Hepatocyte (in vitro differentiated cells): ENCODE results near the gene C12orf43. TPM values are rescaled to one million over a fixed set of nuclear protein-coding genes. Genes with fewer than 3 reads are reported as not detected.
A peak's percentile ranks its signal among the peaks of the same experiment; 100 is the strongest.

Source experiments
- DNase-seq: peaks from one replicate; pipeline ENCODE4 v3.0.0-alpha.2; 2016; ENCODE audit warnings: low spot score
- H2AFZ ChIP-seq: fragments of 200-600 bp; sonication (generic); 2 replicates; pipeline ENCODE4 v1.6.0; 2016; ENCODE audit warnings: antibody characterized with exemption, mild to moderate bottlenecking
- H3K27ac ChIP-seq: fragments of 200-600 bp; sonication (generic); 2 replicates; pipeline ENCODE4 v1.5.1; 2016; ENCODE audit warnings: mild to moderate bottlenecking
- H3K27me3 ChIP-seq: fragments of 200-600 bp; sonication (generic); 2 replicates; pipeline ENCODE4 v1.6.1; 2016
- H3K36me3 ChIP-seq: fragments of 200-600 bp; sonication (generic); replicated peaks from 2 replicates; pipeline ENCODE4 v1.5.1; 2016; ENCODE audit warnings: low read depth; ENCODE audit not compliant: insufficient read depth
- H3K4me1 ChIP-seq: fragments of 200-600 bp; sonication (generic); 2 replicates; pipeline ENCODE4 v1.5.1; 2016; ENCODE audit warnings: mild to moderate bottlenecking, moderate library complexity; ENCODE audit not compliant: insufficient read depth
- H3K4me2 ChIP-seq: fragments of 200-600 bp; sonication (generic); 2 replicates; pipeline ENCODE4 v1.6.0; 2016
- H3K4me3 ChIP-seq: fragments of 200-600 bp; sonication (generic); 2 replicates; pipeline ENCODE4 v1.5.1; 2016; ENCODE audit warnings: mild to moderate bottlenecking
- H3K79me2 ChIP-seq: fragments of 200-600 bp; sonication (generic); 2 replicates; pipeline ENCODE4 v1.6.0; 2017; ENCODE audit warnings: mild to moderate bottlenecking
- H3K9me2 ChIP-seq: fragments of 200-600 bp; sonication (generic); replicated peaks from 2 replicates; pipeline ENCODE4 v1.6.0; 2017; ENCODE audit warnings: mild to moderate bottlenecking; ENCODE audit not compliant: insufficient read depth
- H3K9me3 ChIP-seq: fragments of 200-600 bp; sonication (generic); 2 replicates; pipeline ENCODE4 v1.5.1; 2016; ENCODE audit warnings: low read depth, mild to moderate bottlenecking
- H4K20me1 ChIP-seq: fragments of 200-600 bp; sonication (generic); 2 replicates; pipeline ENCODE4 v1.6.0; 2016; ENCODE audit warnings: mild to moderate bottlenecking; ENCODE audit not compliant: insufficient read depth, poor library complexity, severe bottlenecking
- CTCF ChIP-seq: fragments of 200-600 bp; sonication (generic); IDR thresholded peaks from 2 replicates; pipeline ENCODE4 v1.5.1; 2016; ENCODE audit warnings: antibody characterized with exemption, mild to moderate bottlenecking; ENCODE audit not compliant: poor library complexity
- EZH2 ChIP-seq: fragments of 200-600 bp; sonication (generic); IDR thresholded peaks from 2 replicates; pipeline ENCODE4 v1.6.1; 2016; ENCODE audit warnings: antibody characterized with exemption, mild to moderate bottlenecking, borderline replicate concordance
- EZH2phosphoT487 ChIP-seq: fragments of 200-600 bp; sonication (generic); IDR thresholded peaks from one replicate; pipeline ENCODE4 v1.6.1; 2018; ENCODE audit warnings: antibody characterized with exemption, mild to moderate bottlenecking, low read depth, moderate library complexity; ENCODE audit not compliant: unreplicated experiment, severe bottlenecking
- WGBS: methylation state at CpG from one replicate; pipeline ENCODE4 v1.1.6; 2016; ENCODE audit warnings: low lambda C conversion rate; ENCODE audit errors: missing lambda C conversion rate; 5-methylcytosine and 5-hydroxymethylcytosine counted together
- polyA plus RNA-seq: library from polyadenylated mRNA; unstranded; fragments of >200 nt; fragmentation: Nextera tagmentation; extraction: Ambion mirVana; gene quantifications from 2 replicates; pipeline ENCODE4 v1.2.1, GENCODE V29; 2016
- total RNA-seq: library from RNA; depleted of rRNA; stranded (reverse); fragments of >200 nt; gene quantifications from 2 replicates; pipeline ENCODE4 v1.2.3, GENCODE V29; 2014

Gene C12orf43
- total and polyA plus RNA-seq, 2 experiments from 2014 or later, result 11.3 to 11.8 TPM

- Histone ChIP-seq H3K4me1 (no peaks in the 10 kb centered on the region), H3K4me3 (no peak overlapping the region), H2AFZ (no peak overlapping the region), H3K27ac (peak overlapping the region; percentile 23), H3K27me3 (no peaks in the 10 kb centered on the region), H3K79me2 (no peaks in the 10 kb centered on the region), H3K36me3 (no peaks in the 10 kb centered on the region), H4K20me1 (no peaks in the 10 kb centered on the region), H3K9me2 (no peaks in the 10 kb centered on the region), H3K9me3 (no peaks in the 10 kb centered on the region), H3K4me2 (peak overlapping the region; percentile 18)
- DNase-seq, result no peak
- TF ChIP-seq CTCF, result no peak
- TF ChIP-seq EZH2phosphoT487, result no peak
- TF ChIP-seq EZH2, result no peak
- 87% methylated on average over 10 of the region's 10 CpGs for WGBS
Measured at GRCh38 chr12:121059031-121059898, 43.0 kb upstream of the C12orf43 start.

- DNase-seq, result no peak
- TF ChIP-seq EZH2phosphoT487 (no peak), CTCF (no peak), EZH2 (no peak)
- no peak overlapping the region for H3K4me3 ChIP-seq
Measured at GRCh38 chr12:121057794-121058193, 41.5 kb upstream of the C12orf43 start.

GRCh38 chr12:121053706-121054105 is 37.4 kb upstream of the C12orf43 start:
- H3K4me2 ChIP-seq, result no peak overlapping the region
- no peak overlapping the region for H2AFZ ChIP-seq
- no peaks in the 10 kb centered on the region for H3K79me2 ChIP-seq
- no peak for DNase-seq
- no peak overlapping the region for H3K27ac ChIP-seq
- no peaks in the 10 kb centered on the region for H3K36me3 ChIP-seq
- no peaks in the 10 kb centered on the region for H3K9me3 ChIP-seq
- H4K20me1 ChIP-seq, result no peaks in the 10 kb centered on the region
- H3K4me1 ChIP-seq, result no peaks in the 10 kb centered on the region
- WGBS, result 92% methylated on average over 11 of the region's 11 CpGs
- no peaks in the 10 kb centered on the region for H3K27me3 ChIP-seq
- H3K9me2 ChIP-seq, result no peaks in the 10 kb centered on the region
- H3K4me3 ChIP-seq, result no peak overlapping the region
- TF ChIP-seq EZH2 (no peak), CTCF (no peak), EZH2phosphoT487 (no peak)

More at GRCh38 chr12:121057794-121058193, 41.5 kb upstream of the C12orf43 start:
- Histone ChIP-seq H2AFZ (no peak overlapping the region), H3K27ac (no peak overlapping the region), H4K20me1 (no peaks in the 10 kb centered on the region), H3K9me2 (no peaks in the 10 kb centered on the region), H3K27me3 (no peaks in the 10 kb centered on the region), H3K79me2 (no peaks in the 10 kb centered on the region), H3K9me3 (no peaks in the 10 kb centered on the region), H3K36me3 (no peaks in the 10 kb centered on the region), H3K4me2 (no peak overlapping the region), H3K4me1 (no peaks in the 10 kb centered on the region)
- 90% methylated on average over 9 of the region's 9 CpGs for WGBS
